HCT116 (cell line): ENCODE results near the gene ACOXL.

Source experiments
- CTCF ChIP-seq, 3 experiments: fragments of 200-600 bp in 1 of 3; sonication (generic) in 1 of 3; IDR thresholded peaks in 2 of 3; conservative IDR thresholded peaks in 1 of 3; 2 replicates each; pipeline ENCODE4 v1.5.1; 2012 to 2017; ENCODE audit warnings: low read depth in 2 of 3, low read length in 2 of 3, antibody characterized with exemption in 1 of 3, borderline replicate concordance in 1 of 3, control low read depth in 1 of 3, mild to moderate bottlenecking in 1 of 3, mixed read lengths in 1 of 3, mixed run types in 1 of 3, moderate library complexity in 1 of 3; ENCODE audit not compliant: insufficient read depth in 1 of 3
- POLR2A ChIP-seq: IDR thresholded peaks from 2 replicates; pipeline ENCODE4 v1.7.0; 2011; ENCODE audit warnings: borderline replicate concordance; ENCODE audit not compliant: insufficient read depth, insufficient read length; ENCODE audit errors: extremely low read depth
- TF ChIP-seq, protein P1 (sequence below): IDR thresholded peaks from 2 replicates; pipeline ENCODE4 v1.6.1; 2012

DNA sequence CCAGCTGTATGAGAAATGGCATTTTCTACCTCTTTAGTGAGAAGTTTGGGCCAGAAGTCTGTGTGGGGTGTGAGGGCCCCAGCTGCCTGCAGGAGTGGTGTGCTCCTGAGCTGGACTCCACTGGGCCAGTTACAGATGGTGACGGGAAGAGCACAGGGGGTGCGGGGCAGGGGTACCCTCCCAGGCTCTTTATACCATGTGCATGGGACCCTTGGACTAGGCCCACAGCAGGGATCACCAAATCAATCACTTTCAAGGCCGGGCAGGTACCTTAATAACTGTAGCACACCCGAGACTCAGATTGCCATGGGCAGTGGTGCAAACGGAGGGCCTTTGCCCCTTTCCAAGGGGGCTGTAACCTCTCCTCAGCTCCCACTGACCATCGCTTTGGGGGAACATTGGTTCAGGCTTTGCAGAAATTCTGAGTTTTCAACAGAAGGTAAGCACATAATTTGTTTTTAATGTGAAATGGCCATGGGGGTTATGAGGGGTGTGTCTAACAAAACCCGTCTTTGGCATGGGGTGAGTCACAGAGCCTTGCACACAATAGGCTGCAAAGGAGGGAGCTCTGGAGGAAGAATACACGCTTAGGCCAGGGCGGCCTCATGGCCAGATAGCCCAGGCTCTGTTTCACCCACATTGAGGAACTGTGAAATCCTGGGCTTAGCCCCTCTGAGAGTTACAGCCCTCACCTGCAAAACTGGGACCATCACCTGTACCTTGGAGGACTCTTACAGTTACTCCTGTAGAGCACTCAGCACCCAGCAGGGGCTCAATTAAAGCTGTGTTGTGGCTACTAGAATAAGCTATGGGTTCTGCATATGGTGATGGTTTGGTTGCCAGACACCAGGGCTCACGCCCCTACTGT is 247.3 kb downstream of the ACOXL start:
- TF ChIP-seq, protein P1, sequence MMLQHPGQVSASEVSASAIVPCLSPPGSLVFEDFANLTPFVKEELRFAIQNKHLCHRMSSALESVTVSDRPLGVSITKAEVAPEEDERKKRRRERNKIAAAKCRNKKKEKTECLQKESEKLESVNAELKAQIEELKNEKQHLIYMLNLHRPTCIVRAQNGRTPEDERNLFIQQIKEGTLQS: no peak
- no peak for TF ChIP-seq CTCF (IDR thresholded peaks at IDR 0.05 in 2 of 3, conservative IDR thresholded peaks at IDR 0.05 in 1 of 3; ENCODE audit: borderline replicate concordance in 1 of 3, insufficient read depth in 1 of 3, low read depth in 2 of 3, low read length in 2 of 3)
- no peak for TF ChIP-seq POLR2A
